Measurements from ENCODE around the gene TMSB4X.

DNA sequence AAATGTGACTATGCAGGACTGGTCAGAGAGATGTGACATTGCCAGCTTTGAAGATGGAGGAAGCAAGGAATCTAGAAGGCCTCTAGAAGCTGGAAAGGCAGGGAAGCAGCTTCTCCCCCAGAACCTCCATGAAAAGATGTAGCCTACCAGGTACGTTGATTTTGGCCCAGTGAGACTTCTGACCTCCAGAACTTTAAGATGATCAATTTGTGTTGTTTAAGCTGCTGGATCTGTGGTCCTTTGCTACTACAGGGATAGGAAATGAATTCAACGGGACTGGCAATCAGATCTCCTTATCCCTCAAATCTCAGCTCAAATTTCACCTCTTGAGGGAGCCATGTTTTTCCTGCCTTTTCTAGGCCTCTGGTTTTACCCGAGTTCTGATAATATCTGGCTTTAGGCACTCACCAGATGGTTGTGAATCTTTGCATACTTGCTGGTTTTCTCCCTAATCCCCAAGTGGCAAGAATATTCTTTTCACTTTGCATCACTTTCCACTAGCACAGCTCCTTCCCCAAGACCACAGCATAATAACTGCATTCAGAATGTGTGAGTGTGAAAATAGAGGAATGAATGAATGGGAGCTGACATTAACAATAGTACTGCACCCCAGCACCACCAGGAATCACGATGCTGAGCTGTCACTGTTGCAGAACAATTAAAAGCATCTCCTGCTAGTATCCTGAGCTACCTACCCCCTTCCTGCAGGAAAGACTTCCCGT lies 25.5 kb upstream of the TMSB4X start:
- TF ChIP-seq, protein P1, sequence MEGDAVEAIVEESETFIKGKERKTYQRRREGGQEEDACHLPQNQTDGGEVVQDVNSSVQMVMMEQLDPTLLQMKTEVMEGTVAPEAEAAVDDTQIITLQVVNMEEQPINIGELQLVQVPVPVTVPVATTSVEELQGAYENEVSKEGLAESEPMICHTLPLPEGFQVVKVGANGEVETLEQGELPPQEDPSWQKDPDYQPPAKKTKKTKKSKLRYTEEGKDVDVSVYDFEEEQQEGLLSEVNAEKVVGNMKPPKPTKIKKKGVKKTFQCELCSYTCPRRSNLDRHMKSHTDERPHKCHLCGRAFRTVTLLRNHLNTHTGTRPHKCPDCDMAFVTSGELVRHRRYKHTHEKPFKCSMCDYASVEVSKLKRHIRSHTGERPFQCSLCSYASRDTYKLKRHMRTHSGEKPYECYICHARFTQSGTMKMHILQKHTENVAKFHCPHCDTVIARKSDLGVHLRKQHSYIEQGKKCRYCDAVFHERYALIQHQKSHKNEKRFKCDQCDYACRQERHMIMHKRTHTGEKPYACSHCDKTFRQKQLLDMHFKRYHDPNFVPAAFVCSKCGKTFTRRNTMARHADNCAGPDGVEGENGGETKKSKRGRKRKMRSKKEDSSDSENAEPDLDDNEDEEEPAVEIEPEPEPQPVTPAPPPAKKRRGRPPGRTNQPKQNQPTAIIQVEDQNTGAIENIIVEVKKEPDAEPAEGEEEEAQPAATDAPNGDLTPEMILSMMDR (IDR thresholded peaks at IDR 0.05; ENCODE audit: borderline replicate concordance, extremely low read depth, low read length, poor library complexity, severe bottlenecking), result no peak
- no peak for TF ChIP-seq EZH2 (IDR thresholded peaks at IDR 0.05; ENCODE audit: borderline replicate concordance, low read depth, low read length, severe bottlenecking)

Measured in DND-41 (cell line).